22Rv1 (cell line): Measurements from ENCODE around the gene SLC29A3.

Source experiments
- CTCF ChIP-seq: fragments of 450-650 bp; IDR thresholded peaks from 2 replicates; pipeline ENCODE4 v1.5.1; 2017; ENCODE audit warnings: mild to moderate bottlenecking
- ZFX ChIP-seq: fragments of 450-650 bp; IDR thresholded peaks from 2 replicates; pipeline ENCODE4 v1.6.1; 2017; ENCODE audit warnings: antibody characterized with exemption, borderline replicate concordance

DNA sequence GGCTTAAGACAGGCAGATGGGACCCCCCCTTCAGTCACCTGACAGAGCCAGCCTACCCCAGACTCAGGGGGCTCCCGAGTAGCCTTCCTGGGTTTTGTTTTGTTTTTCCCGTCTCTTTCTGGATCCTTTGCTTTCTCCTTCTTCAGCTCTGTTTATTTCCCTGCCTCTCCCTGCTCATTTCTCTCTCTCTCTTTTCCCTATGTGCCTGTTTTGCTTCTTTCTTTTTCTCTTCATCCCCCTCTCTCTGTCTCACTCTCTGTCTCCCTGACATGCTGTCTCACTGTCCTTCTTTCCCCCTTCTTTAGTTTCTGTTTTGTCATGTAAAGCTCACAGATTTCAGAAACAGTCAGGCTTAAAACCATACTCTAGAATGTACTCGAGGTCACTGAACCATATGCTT is 38.2 kb upstream of the SLC29A3 start:
- no peak for TF ChIP-seq CTCF
- TF ChIP-seq ZFX = no peak
